Esophagus muscularis mucosa (tissue), 4 donors: Measurements from ENCODE around the gene GPX3. TPM values are rescaled to one million over a fixed set of nuclear protein-coding genes. Genes with fewer than 3 reads are reported as not detected.

Source experiments
- DNase-seq: peaks from one replicate; pipeline ENCODE4 v3.0.0-alpha.2; 2017; ENCODE audit errors: extremely low spot score
- H3K27ac ChIP-seq, 4 donors: fragments of 200-600 bp; sonication (generic); replicated peaks in 1 of 4; 1 replicate in 3 of 4; 2 replicates in 1 of 4; pipeline ENCODE4 v1.5.1; 2016 to 2019; ENCODE audit warnings: mild to moderate bottlenecking in 1 of 4
- H3K27me3 ChIP-seq, 4 donors: fragments of 200-600 bp; sonication (generic); one replicate each; pipeline versions ENCODE4 v1.5.1 to v1.6.0; 2016 to 2019
- H3K36me3 ChIP-seq, 4 donors: fragments of 200-600 bp; sonication (generic); one replicate each; pipeline ENCODE4 v1.5.1; 2016 to 2019
- H3K4me1 ChIP-seq, 4 donors: fragments of 200-600 bp; sonication (generic); one replicate each; pipeline ENCODE4 v1.5.1; 2016 to 2019
- H3K4me3 ChIP-seq, 4 donors: fragments of 200-600 bp; sonication (generic); 1 replicate in 2 of 4; 2 replicates in 2 of 4; pipeline ENCODE4 v1.5.1; 2016 to 2019; ENCODE audit warnings: mild to moderate bottlenecking in 4 of 4, moderate library complexity in 1 of 4
- H3K9me3 ChIP-seq, 4 donors: fragments of 200-600 bp; sonication (generic); 1 replicate in 3 of 4; 2 replicates in 1 of 4; pipeline ENCODE4 v1.5.1; 2016 to 2019
- EP300 ChIP-seq: sonication (generic); formaldehyde crosslinking; IDR thresholded peaks from one replicate; pipeline ENCODE4 v1.6.1; 2017; ENCODE audit warnings: antibody characterized with exemption
- POLR2A ChIP-seq: fragments of 450-650 bp; IDR thresholded peaks from one replicate; pipeline ENCODE4 v1.6.1; 2017; ENCODE audit warnings: antibody characterized with exemption, moderate library complexity, mild to moderate bottlenecking, low read depth
- POLR2AphosphoS5 ChIP-seq, 2 donors: sonication (generic); formaldehyde crosslinking; IDR thresholded peaks; one replicate each; pipeline ENCODE4 v1.6.1; 2017; ENCODE audit warnings: antibody characterized with exemption in 2 of 2
- WGBS: methylation state at CpG from one replicate; pipeline ENCODE4 v1.1.5; 2018; 5-methylcytosine and 5-hydroxymethylcytosine counted together
- intact Hi-C: fragments of 100-400 bp; cut with DNase I; formaldehyde crosslinking; loops from one replicate; pipeline ENCODE4 v1.15.1; 2023
- total RNA-seq, 4 donors: library from RNA; depleted of rRNA; stranded (reverse); fragments of >200 nt; gene quantifications; one replicate each; pipeline versions ENCODE4 v1.1.0 to v1.2.1, GENCODE V29; 2016
- TF ChIP-seq, protein P1 (sequence below), 3 experiments: fragments of 200-600 bp in 2 of 3; fragments of 450-650 bp in 1 of 3; sonication (generic) in 2 of 3; IDR thresholded peaks; one replicate each; pipeline ENCODE4 v1.5.1; 2017 to 2019; ENCODE audit warnings: antibody characterized with exemption in 3 of 3, mild to moderate bottlenecking in 2 of 3, moderate library complexity in 1 of 3

The GPX3 gene
- total RNA-seq, 4 donors from 2014 or later: 1,165 to 3,724 (median 1,939) TPM

- H3K9me3 ChIP-seq: no peaks in the 10 kb centered on the region
- DNase-seq: no peak
- peak overlapping the region in 3 of 4 donors; percentile 32 to 52 (median 36) for H3K27ac ChIP-seq
- H3K4me1 ChIP-seq: peaks cover 11 to 43% (median 33%) of the 10 kb centered on the region in 4 donors
- intact Hi-C loops: loop anchor here (2.0 to 10.0 kb wide), 2 partner anchors 63 to 193 kb away; no protein-coding TSS in a partner anchor
- H3K27me3 ChIP-seq: no peaks in the 10 kb centered on the region
- TF ChIP-seq POLR2AphosphoS5 (IDR thresholded peaks at IDR 0.05): no peak
- TF ChIP-seq POLR2A: no peak
- TF ChIP-seq, protein P1, sequence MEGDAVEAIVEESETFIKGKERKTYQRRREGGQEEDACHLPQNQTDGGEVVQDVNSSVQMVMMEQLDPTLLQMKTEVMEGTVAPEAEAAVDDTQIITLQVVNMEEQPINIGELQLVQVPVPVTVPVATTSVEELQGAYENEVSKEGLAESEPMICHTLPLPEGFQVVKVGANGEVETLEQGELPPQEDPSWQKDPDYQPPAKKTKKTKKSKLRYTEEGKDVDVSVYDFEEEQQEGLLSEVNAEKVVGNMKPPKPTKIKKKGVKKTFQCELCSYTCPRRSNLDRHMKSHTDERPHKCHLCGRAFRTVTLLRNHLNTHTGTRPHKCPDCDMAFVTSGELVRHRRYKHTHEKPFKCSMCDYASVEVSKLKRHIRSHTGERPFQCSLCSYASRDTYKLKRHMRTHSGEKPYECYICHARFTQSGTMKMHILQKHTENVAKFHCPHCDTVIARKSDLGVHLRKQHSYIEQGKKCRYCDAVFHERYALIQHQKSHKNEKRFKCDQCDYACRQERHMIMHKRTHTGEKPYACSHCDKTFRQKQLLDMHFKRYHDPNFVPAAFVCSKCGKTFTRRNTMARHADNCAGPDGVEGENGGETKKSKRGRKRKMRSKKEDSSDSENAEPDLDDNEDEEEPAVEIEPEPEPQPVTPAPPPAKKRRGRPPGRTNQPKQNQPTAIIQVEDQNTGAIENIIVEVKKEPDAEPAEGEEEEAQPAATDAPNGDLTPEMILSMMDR (IDR thresholded peaks at IDR 0.05): no peak
- TF ChIP-seq EP300: no peak
- no peak overlapping the region for H3K4me3 ChIP-seq
- WGBS: 71% methylated on average over 5 of the region's 10 CpGs
- peaks cover 8 to 93% (median 81%) of the 10 kb centered on the region in 4 donors for H3K36me3 ChIP-seq
Observed at GRCh38 chr5:151051931-151052608, 31.7 kb downstream of the GPX3 start.

- TF ChIP-seq, protein P1 (IDR thresholded peaks at IDR 0.05): no peak
- no peak for TF ChIP-seq EP300
- no peak for TF ChIP-seq POLR2A
- TF ChIP-seq POLR2AphosphoS5 (IDR thresholded peaks at IDR 0.05): no peak
- H3K36me3 ChIP-seq: peaks cover 8 to 93% (median 85%) of the 10 kb centered on the region in 4 donors
Observed at GRCh38 chr5:151052836-151053235, 32.4 kb downstream of the GPX3 start.

GRCh38 chr5:151053796-151054462 lies 33.5 kb downstream of the GPX3 start:
- intact Hi-C loops: loop anchor here (10.0 kb wide), 1 partner anchor 191 kb away; no protein-coding TSS in a partner anchor

More at GRCh38 chr5:151052836-151053235, 32.4 kb downstream of the GPX3 start:
- 74% methylated on average over 3 of the region's 3 CpGs for WGBS
- intact Hi-C loops: loop anchor here (10.0 kb wide), 1 partner anchor 192 kb away; no protein-coding TSS in a partner anchor
- DNase-seq: no peak
- peaks cover 11 to 35% (median 27%) of the 10 kb centered on the region in 4 donors for H3K4me1 ChIP-seq
- H3K27ac ChIP-seq: no peak overlapping the region
- no peaks in the 10 kb centered on the region for H3K27me3 ChIP-seq
- no peaks in the 10 kb centered on the region for H3K9me3 ChIP-seq
- no peak overlapping the region for H3K4me3 ChIP-seq

GRCh38 chr5:151054709-151055108 lies 34.3 kb downstream of the GPX3 start:
- Histone ChIP-seq H3K27me3 (no peaks in the 10 kb centered on the region), H3K4me3 (no peak overlapping the region), H3K4me1 (peaks cover 22 to 33% (median 27%) of the 10 kb centered on the region in 4 donors), H3K27ac (no peak overlapping the region), H3K9me3 (no peaks in the 10 kb centered on the region), H3K36me3 (peaks cover 8 to 91% (median 83%) of the 10 kb centered on the region in 4 donors)
- no peak for DNase-seq
- intact Hi-C loops: loop anchor here (10.0 kb wide), 1 partner anchor 190 kb away; no protein-coding TSS in a partner anchor
- 94% methylated on average over 3 of the region's 3 CpGs for WGBS
- TF ChIP-seq POLR2A (no peak), EP300 (no peak), POLR2AphosphoS5 (IDR thresholded peaks at IDR 0.05) (no peak)
- TF ChIP-seq, protein P1 (IDR thresholded peaks at IDR 0.05): no peak

More at GRCh38 chr5:151053796-151054462, 33.5 kb downstream of the GPX3 start:
- Histone ChIP-seq H3K4me3 (no peak overlapping the region), H3K4me1 (peaks cover 14 to 29% (median 23%) of the 10 kb centered on the region in 4 donors), H3K36me3 (peaks cover 8 to 93% (median 85%) of the 10 kb centered on the region in 4 donors), H3K27me3 (no peaks in the 10 kb centered on the region), H3K9me3 (no peaks in the 10 kb centered on the region), H3K27ac (no peak overlapping the region)
- 93% methylated on average over 3 of the region's 4 CpGs for WGBS
- TF ChIP-seq EP300 (no peak), POLR2A (no peak), POLR2AphosphoS5 (IDR thresholded peaks at IDR 0.05) (no peak)
- TF ChIP-seq, protein P1 (IDR thresholded peaks at IDR 0.05): no peak
- DNase-seq: no peak
